HG02943 (cell line): ENCODE data around the gene PRPF19.
A peak's percentile ranks its signal among the peaks of the same experiment; 100 is the strongest.

ENCODE experiments used
- ATAC-seq: cut with Tn5 transposase; IDR thresholded peaks from one replicate; pipeline ENCODE4 v1.9.1; 2021; ENCODE audit warnings: mild to moderate bottlenecking, low read depth, moderate library complexity; ENCODE audit not compliant: unreplicated experiment

PRPF19 gene

DNA sequence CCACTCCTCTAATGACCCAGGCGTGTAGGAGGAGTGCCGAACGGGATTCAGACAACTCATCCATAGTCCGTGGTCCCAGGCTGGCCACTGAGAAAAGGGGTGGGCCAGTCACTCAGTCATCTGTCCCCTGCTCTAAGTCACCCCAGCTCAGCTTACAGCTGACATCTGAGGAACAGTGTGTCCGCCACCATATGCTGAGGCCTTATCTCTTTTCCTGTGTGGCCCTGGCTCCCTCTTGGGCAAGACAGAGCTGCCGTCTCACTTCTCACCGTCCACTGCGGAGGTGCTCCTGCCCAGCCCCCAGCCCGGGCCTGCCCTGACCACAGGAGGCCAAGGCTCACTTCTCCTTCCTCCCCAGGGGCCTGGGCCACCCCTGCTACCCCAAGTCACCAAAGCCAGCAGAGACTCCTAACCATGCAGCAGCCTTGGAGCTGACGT, 57.7 kb downstream of the PRPF19 start:
- no peak for ATAC-seq

DNA sequence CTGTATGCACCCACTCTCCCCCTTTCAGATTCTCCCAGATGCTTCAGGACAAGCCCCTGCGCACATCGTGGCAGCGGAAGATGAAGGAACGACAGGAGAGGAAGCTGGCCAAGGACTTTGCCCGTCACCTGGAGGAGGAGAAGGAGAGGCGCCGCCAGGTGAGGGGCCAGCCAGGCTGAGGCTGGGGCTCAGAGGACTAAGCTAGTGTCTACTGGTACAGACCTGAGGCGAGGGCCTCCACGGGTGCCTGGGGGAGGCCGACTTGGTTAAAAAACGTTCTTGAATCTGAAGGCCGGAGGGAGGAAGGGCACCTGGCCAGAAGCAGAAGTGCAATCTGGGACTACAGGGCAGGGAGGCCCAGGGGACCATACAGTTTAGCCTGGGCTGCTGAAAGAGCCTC, 58.5 kb downstream of the PRPF19 start:
- no peak for ATAC-seq

DNA sequence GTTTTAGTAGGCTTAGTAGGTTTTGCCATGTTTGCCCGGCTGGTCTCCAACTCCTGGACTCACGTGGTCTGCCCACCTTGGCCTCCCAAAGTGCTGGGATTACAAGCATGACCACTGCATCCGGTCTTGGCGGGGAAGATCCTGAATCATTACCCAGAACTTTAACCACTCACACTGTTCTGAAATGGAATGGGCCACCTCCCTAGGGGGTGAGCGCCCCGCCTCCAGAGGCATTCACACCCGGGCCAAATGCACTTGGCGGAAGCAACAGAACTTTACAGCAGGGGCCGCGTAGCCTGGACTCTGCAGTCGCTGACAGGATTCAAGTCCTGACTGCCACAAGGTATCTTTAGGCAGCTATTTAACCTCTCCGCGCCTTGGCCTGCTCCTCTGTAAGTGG, 59.1 kb downstream of the PRPF19 start:
- ATAC-seq, result no peak

DNA sequence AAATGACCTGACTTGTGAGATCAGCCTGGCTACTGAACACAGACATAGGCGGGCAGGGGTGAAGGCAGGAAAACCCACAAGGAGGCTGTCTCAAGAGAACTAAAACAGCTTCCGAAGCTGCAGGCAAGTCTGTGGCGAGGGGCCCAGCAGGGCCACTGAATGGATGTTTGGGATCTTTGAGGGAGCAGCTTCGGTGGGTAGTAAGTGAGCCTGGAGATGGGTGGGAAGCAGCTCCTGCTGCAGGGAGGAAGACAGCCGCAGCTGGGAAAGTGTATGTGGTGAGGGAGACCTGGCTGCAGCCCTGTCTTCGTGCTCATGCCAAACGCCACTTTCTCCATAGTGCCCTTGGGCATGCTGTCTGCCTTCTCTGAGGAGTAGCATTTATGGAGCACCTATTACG, 61.0 kb downstream of the PRPF19 start:
- ATAC-seq, result no peak

DNA sequence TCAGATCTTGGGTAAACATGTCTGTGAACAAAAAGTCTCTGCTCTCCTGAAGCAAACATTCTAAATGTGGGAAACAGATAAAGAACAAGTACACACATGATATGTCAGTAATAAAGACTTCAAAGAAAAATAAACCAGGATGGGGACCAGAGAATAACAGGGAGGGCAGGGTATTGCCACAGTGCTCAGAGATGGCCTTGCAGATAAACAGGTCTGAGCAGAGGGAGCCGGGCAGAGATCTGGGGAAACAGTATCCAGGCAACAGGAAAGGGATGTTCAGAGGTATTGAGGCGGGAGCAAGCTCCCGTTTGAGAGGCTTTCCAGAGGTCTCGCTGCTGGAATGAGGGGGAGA, 61.5 kb downstream of the PRPF19 start:
- no peak for ATAC-seq

DNA sequence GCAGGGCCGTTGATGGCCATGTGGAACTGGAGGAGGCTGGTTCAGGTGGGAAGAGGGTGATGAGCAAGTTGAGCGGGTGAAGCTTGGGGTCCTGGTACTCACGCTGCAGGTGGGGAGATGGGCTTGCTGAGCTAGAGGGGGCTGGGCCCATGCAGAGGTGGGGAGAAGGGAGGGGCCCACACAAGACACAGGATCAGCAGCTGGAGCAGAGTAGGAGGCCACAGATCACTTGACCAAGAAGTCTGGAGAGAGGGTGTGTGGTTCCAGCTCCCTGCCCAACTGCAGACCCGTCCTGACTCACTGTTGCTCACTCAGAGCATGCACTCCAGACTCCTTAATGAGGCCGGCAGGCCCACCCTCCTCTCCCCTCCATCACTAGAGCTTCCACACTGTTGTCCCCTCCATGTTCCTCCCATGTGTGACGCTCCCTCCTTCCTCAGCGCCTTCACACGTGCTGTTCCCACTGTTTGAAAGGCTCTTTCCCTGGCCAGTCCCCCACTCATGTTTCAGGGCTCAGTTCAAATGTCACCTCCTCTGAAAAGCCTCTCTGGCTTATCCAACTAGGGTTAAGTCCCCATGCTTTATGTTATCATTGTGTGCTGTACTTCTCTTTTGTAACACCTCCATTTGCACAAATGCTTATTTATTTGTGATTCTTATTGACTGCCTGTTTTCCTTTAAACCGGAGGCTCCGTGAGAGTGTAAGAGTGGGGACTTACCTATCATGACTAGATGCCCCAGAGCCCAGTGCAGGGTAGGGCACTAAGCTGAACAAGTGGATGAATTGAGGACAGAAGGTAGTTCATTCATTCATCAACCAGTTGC, 62.1 kb downstream of the PRPF19 start:
- no peak for ATAC-seq

DNA sequence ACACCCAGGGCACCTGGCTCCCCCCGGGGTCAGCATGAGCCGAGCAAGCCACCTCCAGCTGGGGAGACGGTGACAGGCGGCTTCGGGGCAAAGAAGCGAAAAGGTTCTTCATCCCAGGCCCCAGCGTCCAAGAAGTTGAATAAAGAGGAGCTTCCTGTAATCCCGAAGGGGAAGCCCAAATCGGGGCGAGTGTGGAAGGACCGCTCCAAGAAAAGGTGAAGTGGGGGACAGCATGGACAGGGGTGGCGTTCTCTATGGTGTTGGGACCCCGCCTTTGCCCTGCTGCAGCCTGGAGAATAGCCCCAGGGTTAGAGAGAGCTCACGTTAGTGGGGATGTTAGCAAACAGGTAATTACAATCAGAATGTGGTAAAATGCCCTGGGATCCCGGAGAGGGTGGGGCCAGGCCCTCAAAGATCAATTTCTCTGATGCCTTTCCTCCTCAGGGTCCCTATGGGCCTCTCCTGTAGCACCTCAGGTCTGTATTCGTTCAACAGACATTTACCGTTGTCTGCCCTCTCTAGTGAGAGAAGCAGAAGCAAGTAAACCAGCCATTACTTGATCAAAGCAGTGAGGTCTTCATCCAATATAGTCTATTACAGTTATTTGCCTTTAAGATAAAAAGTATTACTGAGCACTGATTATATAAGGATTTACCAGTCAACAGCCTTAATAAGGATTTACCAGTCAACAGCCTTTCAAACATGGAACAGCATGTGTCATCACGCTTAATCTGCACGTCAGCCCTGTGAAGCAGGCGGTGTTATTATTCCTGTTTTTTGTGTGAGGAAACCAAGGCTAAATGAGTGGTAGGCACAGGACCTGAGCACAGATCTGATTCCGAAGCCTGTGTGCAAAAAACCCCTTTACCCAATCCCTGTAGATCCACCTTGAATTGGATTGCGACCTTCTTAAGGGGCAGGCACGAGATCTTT, 63.5 kb downstream of the PRPF19 start:
- no peak for ATAC-seq

DNA sequence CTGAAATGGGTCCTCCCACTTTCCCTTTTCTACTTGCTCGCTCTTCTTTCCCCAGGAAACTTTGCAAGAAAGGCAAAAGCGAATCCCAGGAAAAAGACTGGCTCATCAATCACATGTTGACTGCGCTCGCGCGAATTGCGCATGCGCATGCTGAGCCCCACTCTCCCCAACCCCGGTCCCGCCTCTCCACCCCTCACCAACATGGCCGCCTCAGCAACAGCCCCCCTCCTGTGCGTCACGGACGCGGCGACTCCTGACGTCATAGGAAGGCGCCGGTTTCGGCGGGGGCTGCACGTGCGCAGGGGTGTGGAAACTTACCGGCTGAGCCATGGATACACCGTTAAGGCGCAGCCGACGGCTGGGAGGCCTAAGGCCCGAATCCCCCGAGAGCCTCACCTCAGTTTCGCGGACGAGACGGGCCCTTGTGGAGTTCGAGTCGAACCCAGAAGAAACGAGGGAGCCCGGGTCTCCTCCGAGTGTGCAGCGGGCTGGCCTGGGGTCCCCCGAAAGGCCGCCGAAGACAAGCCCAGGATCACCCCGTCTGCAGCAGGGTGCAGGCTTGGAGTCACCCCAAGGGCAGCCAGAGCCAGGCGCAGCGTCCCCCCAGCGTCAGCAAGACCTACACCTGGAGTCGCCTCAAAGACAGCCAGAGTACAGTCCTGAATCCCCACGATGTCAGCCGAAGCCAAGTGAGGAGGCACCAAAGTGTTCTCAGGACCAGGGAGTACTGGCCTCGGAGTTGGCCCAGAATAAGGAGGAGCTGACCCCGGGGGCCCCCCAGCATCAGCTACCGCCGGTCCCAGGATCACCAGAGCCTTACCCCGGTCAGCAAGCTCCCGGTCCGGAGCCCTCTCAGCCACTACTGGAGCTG, 64.4 kb downstream of the PRPF19 start, which contains the start of gene CCDC86:
CCDC86 (plus strand) TSS at position 317 of the 871 bp plus-strand sequence; CDS start at position 329, 12 bp downstream.
- ATAC-seq, result peak; percentile 65
